GM12875 (cell line): ENCODE results near the gene EMILIN3.

Experiments
- H3K4me3 ChIP-seq: one replicate; pipeline ENCODE4 v1.5.1; 2011; ENCODE audit warnings: low read depth, low read length, control low read depth
- CTCF ChIP-seq: IDR thresholded peaks from 2 replicates; pipeline ENCODE4 v1.5.1; 2011; ENCODE audit warnings: low read depth, mild to moderate bottlenecking, control low read depth, inconsistent platforms, low read length, moderate library complexity, borderline replicate concordance; ENCODE audit not compliant: insufficient read depth

Gene EMILIN3

GRCh38 chr20:41352666-41353065 lies 14.0 kb downstream of the EMILIN3 start:
- 0 out of 2 replicates have a peak, but pooled peaks have one; percentile 7 for TF ChIP-seq CTCF
- H3K4me3 ChIP-seq: no peak overlapping the region

- H3K4me3 ChIP-seq: no peak overlapping the region
Measured at GRCh38 chr20:41352106-41352505, 14.5 kb downstream of the EMILIN3 start.

DNA sequence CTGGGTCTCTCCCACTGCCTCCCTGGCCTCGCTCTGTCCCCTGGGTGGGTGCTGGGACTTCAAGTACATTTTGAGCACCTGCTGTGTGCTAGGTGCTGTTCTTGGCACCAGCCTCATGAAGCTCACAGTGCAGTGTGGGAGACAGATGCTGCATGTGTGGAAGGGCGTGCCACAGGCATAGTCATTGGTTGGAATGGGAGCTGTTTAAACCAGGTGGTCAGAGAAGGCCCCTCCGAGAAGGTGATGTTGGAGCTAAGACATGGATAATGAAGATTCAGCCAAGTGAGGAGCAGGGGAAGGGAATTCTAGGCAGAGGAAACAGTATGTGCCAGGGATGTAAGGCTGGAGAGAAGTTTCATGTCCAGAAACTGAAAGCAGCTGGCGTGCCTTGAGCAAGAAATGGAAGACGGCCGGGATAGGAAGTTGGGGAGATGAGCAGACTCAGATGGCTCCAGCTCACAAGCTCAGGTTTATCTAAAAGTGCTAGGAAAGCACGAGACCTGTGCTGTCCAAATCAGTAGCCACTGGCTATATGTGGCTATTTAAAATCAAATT lies 16.1 kb downstream of the EMILIN3 start:
- TF ChIP-seq CTCF: no peak

More at GRCh38 chr20:41352106-41352505, 14.5 kb downstream of the EMILIN3 start:
- peak; percentile 19; the same call in 1 of the 2 replicates for TF ChIP-seq CTCF

DNA sequence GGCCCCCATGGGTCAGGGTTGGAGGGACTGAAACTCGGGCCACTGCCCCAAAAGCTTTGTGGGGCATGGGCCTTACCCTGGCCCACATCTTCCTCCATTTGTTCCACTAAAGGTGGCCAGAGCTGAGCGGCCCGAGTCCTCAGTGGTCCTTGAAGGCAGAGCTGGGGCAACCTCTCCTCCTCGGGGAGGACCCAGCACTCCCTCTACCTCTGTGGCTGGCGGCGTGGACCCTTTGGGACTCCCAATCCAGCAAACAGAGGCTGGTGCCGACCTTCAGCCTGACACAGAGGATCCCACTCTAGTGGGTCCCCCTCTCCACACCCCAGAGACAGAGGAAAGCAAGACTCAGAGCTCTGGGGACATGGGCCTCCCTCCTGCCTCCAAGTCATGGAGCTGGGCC lies 16.7 kb downstream of the EMILIN3 start:
- no peak overlapping the region for H3K4me3 ChIP-seq
- no peak for TF ChIP-seq CTCF

More for the DNA sequence above, 16.1 kb downstream of the EMILIN3 start:
- H3K4me3 ChIP-seq: no peak overlapping the region

- TF ChIP-seq CTCF: no peak
- no peak overlapping the region for H3K4me3 ChIP-seq
Measured at GRCh38 chr20:41349266-41349665, 17.4 kb downstream of the EMILIN3 start.

DNA sequence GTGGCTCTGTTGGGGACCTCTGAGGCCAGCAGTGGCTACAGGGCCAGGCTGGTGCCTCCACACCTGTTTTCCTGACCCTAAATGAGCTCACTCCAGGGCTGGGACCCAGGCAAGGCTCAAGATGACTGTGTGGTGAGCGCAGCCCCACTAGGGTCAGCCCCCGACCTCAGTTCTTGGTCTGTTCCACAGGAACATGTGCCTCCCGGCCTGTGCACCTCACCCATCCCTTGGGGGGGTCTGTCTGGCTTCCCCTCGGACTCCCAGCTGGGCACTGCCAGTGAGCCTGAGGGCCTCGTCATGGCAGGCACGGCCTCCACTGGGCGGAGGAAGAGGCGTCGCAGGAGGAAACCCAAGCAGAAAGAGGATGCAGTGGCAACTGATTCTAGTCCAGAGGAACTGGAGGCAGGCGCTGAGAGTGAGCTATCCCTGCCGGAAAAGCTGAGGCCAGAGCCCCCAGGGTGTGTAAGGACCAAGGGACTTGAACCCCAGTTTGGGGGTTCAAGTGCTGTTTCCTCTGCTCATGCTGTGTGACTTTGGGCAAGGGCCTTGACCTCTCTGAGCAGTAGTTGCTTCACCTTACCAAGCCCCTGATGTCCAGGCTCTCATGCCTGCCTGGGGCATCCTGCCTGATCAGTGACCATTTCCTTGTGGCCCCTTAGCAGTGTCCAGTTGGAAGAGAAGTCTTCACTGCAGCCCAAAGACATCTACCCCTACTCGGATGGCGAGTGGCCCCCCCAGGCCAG lies 18.0 kb downstream of the EMILIN3 start:
- H3K4me3 ChIP-seq: no peak overlapping the region
- no peak for TF ChIP-seq CTCF
